ENCODE measurements around the gene REC8. TPM values are rescaled to one million over a fixed set of nuclear protein-coding genes. Genes with fewer than 3 reads are reported as not detected.

REC8 gene
- total RNA-seq, 3 donors from 2014 or later = 17.4 to 24.8 (median 19.9) TPM

- peaks cover 48% of the 10 kb centered on the region for H3K4me1 Mint-ChIP-seq (ENCODE audit: low read depth)
- no peak overlapping the region for H3K4me3 Mint-ChIP-seq
- H3K9me3 Mint-ChIP-seq = no peaks in the 10 kb centered on the region
- DNase-seq (no peak), ATAC-seq (no peak)
- H3K36me3 Mint-ChIP-seq (ENCODE audit: insufficient read depth) = peaks cover 13% of the 10 kb centered on the region
- H3K27me3 Mint-ChIP-seq (ENCODE audit: low read depth) = no peaks in the 10 kb centered on the region
Observed at GRCh38 chr14:24133735-24134134, 38.1 kb upstream of the REC8 start.

- no peaks in the 10 kb centered on the region for H3K9me3 Mint-ChIP-seq
- no peak for DNase-seq
- peak overlapping the region; percentile 91 for H3K4me3 Mint-ChIP-seq
- H3K27me3 Mint-ChIP-seq (ENCODE audit: low read depth) = no peaks in the 10 kb centered on the region
- H3K36me3 Mint-ChIP-seq (ENCODE audit: insufficient read depth) = peaks cover 25% of the 10 kb centered on the region
- peaks cover 63% of the 10 kb centered on the region for H3K4me1 Mint-ChIP-seq (ENCODE audit: low read depth)
- ATAC-seq = peak; percentile 0
Observed at GRCh38 chr14:24135584-24135833, 36.4 kb upstream of the REC8 start.

- DNase-seq = peak; percentile 95
- Mint-ChIP-seq H3K27me3 (ENCODE audit: low read depth) (no peaks in the 10 kb centered on the region), H3K4me1 (ENCODE audit: low read depth) (peaks cover 63% of the 10 kb centered on the region), H3K9me3 (no peaks in the 10 kb centered on the region), H3K4me3 (peak within 1 kb of the TSS; percentile 91), H3K36me3 (ENCODE audit: insufficient read depth) (peaks cover 25% of the 10 kb centered on the region)
- ATAC-seq = peak; percentile 94 to 95
Observed at GRCh38 chr14:24135834-24136683, 35.8 kb upstream of the REC8 start, which contains the start of gene PSME1. TSS of gene PSME1 (plus strand) at chr14:24136194. CDS start at chr14:24136263, 69 bp downstream.

- H3K4me1 Mint-ChIP-seq (ENCODE audit: low read depth) = peaks cover 62% of the 10 kb centered on the region
- H3K36me3 Mint-ChIP-seq (ENCODE audit: insufficient read depth) = peaks cover 25% of the 10 kb centered on the region
- no peaks in the 10 kb centered on the region for H3K9me3 Mint-ChIP-seq
- ATAC-seq (no peak), DNase-seq (no peak)
- H3K27me3 Mint-ChIP-seq (ENCODE audit: low read depth) = no peaks in the 10 kb centered on the region
- peak overlapping the region; percentile 91 for H3K4me3 Mint-ChIP-seq
Observed at GRCh38 chr14:24136684-24137528, 35.0 kb upstream of the REC8 start.

GRCh38 chr14:24137529-24138395 lies 34.1 kb upstream of the REC8 start:
- ATAC-seq = no peak
- Mint-ChIP-seq H3K4me3 (peak overlapping the region; percentile 91), H3K36me3 (ENCODE audit: insufficient read depth) (peaks cover 27% of the 10 kb centered on the region), H3K9me3 (no peaks in the 10 kb centered on the region), H3K27me3 (ENCODE audit: low read depth) (no peaks in the 10 kb centered on the region), H3K4me1 (ENCODE audit: low read depth) (peaks cover 61% of the 10 kb centered on the region)
- DNase-seq = no peak

GRCh38 chr14:24138396-24139271 lies 33.2 kb upstream of the REC8 start:
- Mint-ChIP-seq H3K9me3 (no peaks in the 10 kb centered on the region), H3K36me3 (ENCODE audit: insufficient read depth) (peaks cover 32% of the 10 kb centered on the region), H3K4me1 (ENCODE audit: low read depth) (peaks cover 64% of the 10 kb centered on the region), H3K4me3 (peak overlapping the region; percentile 72), H3K27me3 (ENCODE audit: low read depth) (no peaks in the 10 kb centered on the region)
- DNase-seq = no peak
- no peak for ATAC-seq

- DNase-seq = no peak
- H3K4me3 Mint-ChIP-seq = peak overlapping the region; percentile 72
- H3K9me3 Mint-ChIP-seq = no peaks in the 10 kb centered on the region
- peaks cover 36% of the 10 kb centered on the region for H3K36me3 Mint-ChIP-seq (ENCODE audit: insufficient read depth)
- no peak for ATAC-seq
- no peaks in the 10 kb centered on the region for H3K27me3 Mint-ChIP-seq (ENCODE audit: low read depth)
- peaks cover 68% of the 10 kb centered on the region for H3K4me1 Mint-ChIP-seq (ENCODE audit: low read depth)
Observed at GRCh38 chr14:24139272-24139934, 32.5 kb upstream of the REC8 start.

- Mint-ChIP-seq H3K9me3 (no peaks in the 10 kb centered on the region), H3K36me3 (ENCODE audit: insufficient read depth) (peaks cover 46% of the 10 kb centered on the region), H3K27me3 (ENCODE audit: low read depth) (no peaks in the 10 kb centered on the region)
Observed at GRCh38 chr14:24141097-24141880, 30.6 kb upstream of the REC8 start, which contains the start of gene EMC9. TSS of gene EMC9 (minus strand) at chr14:24141591. CDS start at chr14:24141304, 287 bp downstream.

GRCh38 chr14:24143511-24143910 lies 28.4 kb upstream of the REC8 start:
- DNase-seq = no peak
- Mint-ChIP-seq H3K36me3 (ENCODE audit: insufficient read depth) (peaks cover 39% of the 10 kb centered on the region), H3K9me3 (no peaks in the 10 kb centered on the region), H3K4me3 (peak overlapping the region; percentile 31), H3K27me3 (ENCODE audit: low read depth) (no peaks in the 10 kb centered on the region), H3K4me1 (ENCODE audit: low read depth) (peaks cover 66% of the 10 kb centered on the region)
- no peak for ATAC-seq

More at GRCh38 chr14:24141097-24141880, 30.6 kb upstream of the REC8 start, which contains the start of gene EMC9:
- peak; percentile 99 for DNase-seq
- Mint-ChIP-seq H3K4me3 (peak within 1 kb of the TSS; percentile 93), H3K4me1 (ENCODE audit: low read depth) (peaks cover 78% of the 10 kb centered on the region)
- peak; percentile 88 to 90 for ATAC-seq

- H3K36me3 Mint-ChIP-seq (ENCODE audit: insufficient read depth) = peaks cover 36% of the 10 kb centered on the region
- no peaks in the 10 kb centered on the region for H3K9me3 Mint-ChIP-seq
- H3K27me3 Mint-ChIP-seq (ENCODE audit: low read depth) = no peaks in the 10 kb centered on the region
- H3K4me1 Mint-ChIP-seq (ENCODE audit: low read depth) = peaks cover 66% of the 10 kb centered on the region
- H3K4me3 Mint-ChIP-seq = peak overlapping the region; percentile 42
- ATAC-seq (no peak), DNase-seq (no peak)
Observed at GRCh38 chr14:24144451-24144850, 27.4 kb upstream of the REC8 start.

GRCh38 chr14:24145219-24145618 lies 26.7 kb upstream of the REC8 start:
- Mint-ChIP-seq H3K36me3 (ENCODE audit: insufficient read depth) (peaks cover 35% of the 10 kb centered on the region), H3K4me3 (peak overlapping the region; percentile 98), H3K9me3 (no peaks in the 10 kb centered on the region), H3K27me3 (ENCODE audit: low read depth) (no peaks in the 10 kb centered on the region), H3K4me1 (ENCODE audit: low read depth) (peaks cover 65% of the 10 kb centered on the region)
- no peak for ATAC-seq
- no peak for DNase-seq

- Mint-ChIP-seq H3K4me3 (peak overlapping the region; percentile 98), H3K27me3 (ENCODE audit: low read depth) (no peaks in the 10 kb centered on the region), H3K36me3 (ENCODE audit: insufficient read depth) (peaks cover 41% of the 10 kb centered on the region), H3K4me1 (ENCODE audit: low read depth) (peaks cover 63% of the 10 kb centered on the region), H3K9me3 (no peaks in the 10 kb centered on the region)
- DNase-seq (no peak), ATAC-seq (no peak)
Observed at GRCh38 chr14:24145690-24146452, 26.0 kb upstream of the REC8 start.

All from activated T-cell treated with anti-CD3 and anti-CD28 coated beads, Interleukin-2, amount 50 U/mL, for 4 hours (primary cell).